Stomach (tissue), 9 donors: ENCODE measurements around the gene FUOM. TPM values are rescaled to one million over a fixed set of nuclear protein-coding genes. Genes with fewer than 3 reads are reported as not detected.
"Not testable (repeated sequence)": the region's sequence is repeated elsewhere in the genome, so short reads cannot be mapped to it uniquely, and the experiment has no call there.

ENCODE experiments used
- DNase-seq, 2 donors: peaks; one replicate each; pipeline versions ENCODE4 v3.0.0 to v3.0.0-alpha.2; 2013 to 2019
- H3K27ac ChIP-seq, 5 donors: fragments of 200-600 bp in 4 of 5; sonication (generic) in 4 of 5; one replicate each; pipeline ENCODE4 v1.5.1; 2013 to 2019; ENCODE audit warnings: mild to moderate bottlenecking in 1 of 5, moderate library complexity in 1 of 5
- H3K27me3 ChIP-seq, 3 donors: fragments of 200-600 bp; sonication (generic); one replicate each; pipeline ENCODE4 v1.5.1; 2017 to 2019; ENCODE audit warnings: mixed run types in 1 of 3
- H3K36me3 ChIP-seq, 4 donors: fragments of 200-600 bp; sonication (generic); 1 replicate in 3 of 4; 2 replicates in 1 of 4; pipeline ENCODE4 v1.5.1; 2016 to 2019
- H3K4me1 ChIP-seq, 4 donors: fragments of 200-600 bp; sonication (generic); one replicate each; pipeline ENCODE4 v1.5.1; 2016 to 2019
- H3K4me3 ChIP-seq, 4 donors: fragments of 200-600 bp; sonication (generic) in 3 of 4; one replicate each; pipeline ENCODE4 v1.5.1; 2016 to 2019; ENCODE audit warnings: mild to moderate bottlenecking in 1 of 4
- H3K9me3 ChIP-seq, 4 donors: fragments of 200-600 bp; sonication (generic); one replicate each; pipeline ENCODE4 v1.5.1; 2016 to 2019
- EP300 ChIP-seq: sonication (generic); formaldehyde crosslinking; IDR thresholded peaks from one replicate; pipeline ENCODE4 v1.6.1; 2017; ENCODE audit warnings: antibody characterized with exemption
- POLR2A ChIP-seq, 4 donors: fragments of 450-650 bp; IDR thresholded peaks; one replicate each; pipeline ENCODE4 v1.6.1; 2016; ENCODE audit warnings: antibody characterized with exemption in 4 of 4, control low read depth in 2 of 4, mild to moderate bottlenecking in 1 of 4, moderate library complexity in 1 of 4
- POLR2AphosphoS5 ChIP-seq, 3 donors: sonication (generic); formaldehyde crosslinking; IDR thresholded peaks; one replicate each; pipeline ENCODE4 v1.6.1; 2016; ENCODE audit warnings: antibody characterized with exemption in 3 of 3
- WGBS, 5 donors: extraction: QIAGEN DNeasy Blood & Tissue Kit in 3 of 5; methylation state at CpG; one replicate each; pipeline versions ENCODE4 v1.1.5 to v1.1.7; 2013 to 2018; 5-methylcytosine and 5-hydroxymethylcytosine counted together
- intact Hi-C: fragments of 100-400 bp; cut with DNase I; formaldehyde crosslinking; loops from one replicate; pipeline ENCODE4 v1.15.1; 2023; ENCODE audit warnings: low total_unique reads
- polyA plus RNA-seq, 3 donors: library from polyadenylated mRNA; stranded (reverse); fragments of 200-250 nt; gene quantifications; one replicate each; pipeline ENCODE4 v1.2.3, GENCODE V29; 2013
- total RNA-seq, 5 donors: library from RNA; depleted of rRNA; stranded (reverse); fragments of >200 nt; gene quantifications; one replicate each; pipeline versions ENCODE4 v1.1.0 to v1.2.3, GENCODE V29; 2014 to 2016
- TF ChIP-seq, protein P1 (sequence below), 7 experiments: fragments of 450-650 bp in 4 of 7; fragments of 200-600 bp in 3 of 7; sonication (generic) in 3 of 7; IDR thresholded peaks; one replicate each; pipeline ENCODE4 v1.5.1; 2016 to 2019; ENCODE audit warnings: antibody characterized with exemption in 7 of 7, control low read depth in 2 of 7, mild to moderate bottlenecking in 1 of 7
- donor health status: healthy with polysubstance abuse.
- donor health status: Bipolar disorder and iron deficiency.
- donor health status: healthy.

FUOM gene
- total and polyA plus RNA-seq, 8 donors: 6.4 to 38.3 (median 17.9) TPM; not detected in 2

DNA sequence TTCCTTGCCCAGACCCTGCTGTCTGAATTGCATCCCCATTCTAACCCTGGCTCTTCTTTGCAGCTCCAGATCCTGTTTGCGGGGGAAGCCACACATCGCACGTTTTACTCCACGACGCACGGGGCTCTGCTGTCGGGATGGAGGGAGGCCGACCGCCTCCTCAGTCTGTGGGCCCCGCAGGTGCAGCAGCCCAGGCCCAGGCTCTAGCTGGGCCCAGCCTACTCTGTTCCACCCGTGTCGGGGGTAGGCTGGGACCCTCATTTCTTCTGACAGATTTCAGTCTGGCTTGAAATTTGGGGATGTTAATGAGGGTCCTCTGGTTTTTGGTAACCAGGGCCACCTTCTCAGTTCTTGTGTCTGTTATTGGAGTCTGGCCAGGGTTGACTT is 33.4 kb upstream of the FUOM start:
- H3K4me1 ChIP-seq: peaks cover 0 to 27% (median 22%) of the 10 kb centered on the region in 4 donors
- no peak for DNase-seq
- peaks cover 0 to 49% (median 33%) of the 10 kb centered on the region in 4 donors for H3K36me3 ChIP-seq
- no peaks in the 10 kb centered on the region for H3K27me3 ChIP-seq
- no peak overlapping the region for H3K4me3 ChIP-seq
- TF ChIP-seq, protein P1, sequence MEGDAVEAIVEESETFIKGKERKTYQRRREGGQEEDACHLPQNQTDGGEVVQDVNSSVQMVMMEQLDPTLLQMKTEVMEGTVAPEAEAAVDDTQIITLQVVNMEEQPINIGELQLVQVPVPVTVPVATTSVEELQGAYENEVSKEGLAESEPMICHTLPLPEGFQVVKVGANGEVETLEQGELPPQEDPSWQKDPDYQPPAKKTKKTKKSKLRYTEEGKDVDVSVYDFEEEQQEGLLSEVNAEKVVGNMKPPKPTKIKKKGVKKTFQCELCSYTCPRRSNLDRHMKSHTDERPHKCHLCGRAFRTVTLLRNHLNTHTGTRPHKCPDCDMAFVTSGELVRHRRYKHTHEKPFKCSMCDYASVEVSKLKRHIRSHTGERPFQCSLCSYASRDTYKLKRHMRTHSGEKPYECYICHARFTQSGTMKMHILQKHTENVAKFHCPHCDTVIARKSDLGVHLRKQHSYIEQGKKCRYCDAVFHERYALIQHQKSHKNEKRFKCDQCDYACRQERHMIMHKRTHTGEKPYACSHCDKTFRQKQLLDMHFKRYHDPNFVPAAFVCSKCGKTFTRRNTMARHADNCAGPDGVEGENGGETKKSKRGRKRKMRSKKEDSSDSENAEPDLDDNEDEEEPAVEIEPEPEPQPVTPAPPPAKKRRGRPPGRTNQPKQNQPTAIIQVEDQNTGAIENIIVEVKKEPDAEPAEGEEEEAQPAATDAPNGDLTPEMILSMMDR (IDR thresholded peaks at IDR 0.05): no peak
- TF ChIP-seq POLR2AphosphoS5 (IDR thresholded peaks at IDR 0.05) (no peak), EP300 (no peak), POLR2A (IDR thresholded peaks at IDR 0.05) (no peak)
- H3K9me3 ChIP-seq: no peaks in the 10 kb centered on the region
- intact Hi-C loops: no loop called here
- peak overlapping the region in 1 of 5 donors; percentile 20 for H3K27ac ChIP-seq
- 89 to 97% (median 94%) methylated on average over 10 to 12 of the region's 12 CpGs for WGBS, 5 donors

DNA sequence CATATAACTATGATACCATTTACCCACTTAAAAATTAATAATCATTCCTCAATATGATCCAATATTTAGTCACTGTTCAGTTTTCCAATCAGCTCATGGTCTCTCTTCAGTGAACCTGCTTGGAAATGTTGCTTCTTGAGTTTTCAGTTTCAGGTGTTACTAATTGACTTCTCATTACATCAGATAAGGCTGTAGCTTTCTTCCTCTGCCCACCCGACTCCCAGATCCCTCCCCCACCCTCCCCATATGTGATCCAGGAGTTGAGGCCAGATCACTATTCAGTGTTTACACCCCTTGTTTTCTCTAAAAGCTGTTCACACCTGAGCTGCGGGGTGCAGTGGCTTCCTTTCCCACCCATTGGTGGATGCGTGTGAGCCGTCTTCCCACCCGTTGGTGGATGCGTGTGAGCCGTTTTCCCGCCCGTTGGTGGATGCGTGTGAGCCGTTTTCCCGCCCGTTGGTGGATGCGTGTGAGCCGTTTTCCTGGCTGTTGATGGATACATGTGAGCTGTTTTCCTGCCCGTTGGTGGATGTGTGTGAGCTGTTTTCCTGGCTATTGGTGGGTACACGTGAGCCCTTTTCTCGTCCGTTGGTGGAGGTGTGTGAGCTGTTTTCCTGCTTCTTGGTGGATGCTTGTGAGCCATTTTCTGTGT is 32.9 kb upstream of the FUOM start:
- intact Hi-C loops: no loop called here
- DNase-seq: peak in 1 of 2 donors; percentile 17
- 88 to 91% (median 90%) methylated on average over 19 of the region's 19 CpGs for WGBS, 5 donors

GRCh38 chr10:133388973-133389818 is 31.4 kb upstream of the FUOM start:
- Histone ChIP-seq H3K9me3 (no peaks in the 10 kb centered on the region), H3K27me3 (no peaks in the 10 kb centered on the region), H3K4me1 (peaks cover 0 to 9% (median 6%) of the 10 kb centered on the region in 4 donors), H3K27ac (peak overlapping the region; percentile 20 to 78 (median 47)), H3K4me3 (peak overlapping the region in 3 of 4 donors; percentile 13 to 31 (median 17)), H3K36me3 (peaks cover 0 to 56% (median 38%) of the 10 kb centered on the region in 4 donors)
- TF ChIP-seq POLR2AphosphoS5 (IDR thresholded peaks at IDR 0.05) (no peak), EP300 (no peak), POLR2A (IDR thresholded peaks at IDR 0.05) (no peak)
- TF ChIP-seq, protein P1 (IDR thresholded peaks at IDR 0.05): no peak
- intact Hi-C loops: no loop called here
- 74 to 87% (median 80%) methylated on average over 38 to 39 of the region's 39 CpGs for WGBS, 5 donors
- DNase-seq: peak; percentile 25 to 46

More for the DNA sequence above, 32.9 kb upstream of the FUOM start:
- no peaks in the 10 kb centered on the region for H3K27me3 ChIP-seq
- no peak overlapping the region for H3K4me3 ChIP-seq
- no peak for TF ChIP-seq EP300
- TF ChIP-seq, protein P1 (IDR thresholded peaks at IDR 0.05): no peak
- no peak for TF ChIP-seq POLR2A (IDR thresholded peaks at IDR 0.05)
- no peak for TF ChIP-seq POLR2AphosphoS5 (IDR thresholded peaks at IDR 0.05)
- no peaks in the 10 kb centered on the region for H3K9me3 ChIP-seq
- peak overlapping the region in 2 of 5 donors; percentile 8 to 58 for H3K27ac ChIP-seq
- H3K36me3 ChIP-seq: peaks cover 0 to 44% (median 27%) of the 10 kb centered on the region in 4 donors
- H3K4me1 ChIP-seq: peaks cover 0 to 23% (median 18%) of the 10 kb centered on the region in 4 donors

DNA sequence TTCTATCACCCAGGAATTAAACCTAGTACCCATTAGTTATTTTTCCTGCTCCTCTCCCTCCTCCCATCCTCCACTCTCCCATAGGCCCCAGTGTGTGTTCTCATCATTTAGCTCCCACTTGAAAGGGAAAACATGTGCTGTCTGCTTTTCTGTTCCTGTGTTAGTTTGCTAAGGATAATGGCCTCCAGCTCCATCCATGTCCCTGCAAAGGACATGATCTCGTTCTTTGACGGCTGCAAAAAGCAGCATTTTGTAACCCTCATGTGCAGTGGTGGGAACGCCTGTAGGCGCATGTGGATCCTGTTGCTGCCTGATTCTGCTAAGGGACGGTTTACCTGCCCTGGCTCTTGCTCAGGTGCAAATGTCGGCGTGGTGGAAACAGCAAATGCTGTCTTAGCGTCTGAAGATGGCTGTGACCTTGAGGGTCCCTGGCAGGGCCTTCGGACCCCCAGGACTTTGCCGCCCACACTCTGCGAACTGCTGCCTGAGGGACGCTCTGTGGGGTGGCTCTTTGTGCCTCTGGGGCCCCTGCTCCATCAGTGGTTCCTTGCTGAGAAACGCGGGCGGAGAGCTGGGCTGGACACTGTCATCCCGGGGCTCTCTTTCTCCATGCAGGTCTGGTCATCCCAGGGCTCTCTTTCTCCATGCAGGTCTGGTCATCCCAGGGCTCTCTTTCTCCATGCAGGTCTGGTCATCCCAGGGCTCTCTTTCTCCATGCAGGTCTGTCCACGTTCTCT is 30.6 kb upstream of the FUOM start:
- no peak overlapping the region for H3K4me3 ChIP-seq
- no peaks in the 10 kb centered on the region for H3K9me3 ChIP-seq
- peak in 1 of 2 donors; percentile 18 for DNase-seq
- no peaks in the 10 kb centered on the region for H3K27me3 ChIP-seq
- no peak for TF ChIP-seq POLR2A (IDR thresholded peaks at IDR 0.05)
- TF ChIP-seq, protein P1 (IDR thresholded peaks at IDR 0.05): no peak
- no peak for TF ChIP-seq POLR2AphosphoS5 (IDR thresholded peaks at IDR 0.05)
- no peak for TF ChIP-seq EP300
- WGBS, 5 donors: 86 to 93% (median 89%) methylated on average over 11 to 17 of the region's 17 CpGs
- intact Hi-C loops: no loop called here
- H3K27ac ChIP-seq: peak overlapping the region in 2 of 5 donors; percentile 73 to 78
- peaks cover 0 to 6% (median 2%) of the 10 kb centered on the region in 4 donors for H3K4me1 ChIP-seq
- H3K36me3 ChIP-seq: peaks cover 0 to 63% (median 45%) of the 10 kb centered on the region in 4 donors

DNA sequence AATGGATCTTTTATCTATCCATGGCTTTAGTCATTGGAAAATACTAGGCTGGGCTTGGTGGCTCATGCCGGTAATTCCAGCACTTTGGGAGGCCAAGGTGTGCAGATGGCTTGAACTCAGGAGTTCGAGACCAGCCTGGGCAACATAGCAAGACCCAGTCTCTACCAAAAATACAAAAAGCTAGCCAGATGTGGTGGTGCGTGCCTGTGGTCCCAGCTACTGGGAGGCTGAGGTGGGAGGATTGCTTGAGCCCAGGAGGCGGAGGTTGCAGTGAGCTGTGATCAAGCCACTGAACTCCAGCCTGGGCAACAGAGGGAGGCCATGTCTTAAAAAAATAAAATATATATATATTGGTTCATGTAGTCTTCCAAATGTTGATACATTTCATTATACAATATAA is 29.1 kb upstream of the FUOM start:
- WGBS, 5 donors: 95 to 98% (median 96%) methylated on average over 4 of the region's 4 CpGs
- peaks cover 0 to 74% (median 50%) of the 10 kb centered on the region in 4 donors for H3K36me3 ChIP-seq
- H3K27ac ChIP-seq, H3K27me3 ChIP-seq, H3K9me3 ChIP-seq, intact Hi-C loops, DNase-seq, H3K4me3 ChIP-seq, H3K4me1 ChIP-seq: not testable (repeated sequence)
